HL-60/S4 treated with phorbol 12-myristate 13-acetate at 8.2 ng/mL for 4 days and 3 days (cell line): ENCODE data around the gene MYO9A.

Experiments
- in situ Hi-C: fragments of 300-500 bp; cut with MboI; formaldehyde crosslinking; loops from 2 replicates; pipeline ENCODE4 v1.15.0; 2022; ENCODE audit warnings: low sequenced_read_pairs

The MYO9A gene

DNA sequence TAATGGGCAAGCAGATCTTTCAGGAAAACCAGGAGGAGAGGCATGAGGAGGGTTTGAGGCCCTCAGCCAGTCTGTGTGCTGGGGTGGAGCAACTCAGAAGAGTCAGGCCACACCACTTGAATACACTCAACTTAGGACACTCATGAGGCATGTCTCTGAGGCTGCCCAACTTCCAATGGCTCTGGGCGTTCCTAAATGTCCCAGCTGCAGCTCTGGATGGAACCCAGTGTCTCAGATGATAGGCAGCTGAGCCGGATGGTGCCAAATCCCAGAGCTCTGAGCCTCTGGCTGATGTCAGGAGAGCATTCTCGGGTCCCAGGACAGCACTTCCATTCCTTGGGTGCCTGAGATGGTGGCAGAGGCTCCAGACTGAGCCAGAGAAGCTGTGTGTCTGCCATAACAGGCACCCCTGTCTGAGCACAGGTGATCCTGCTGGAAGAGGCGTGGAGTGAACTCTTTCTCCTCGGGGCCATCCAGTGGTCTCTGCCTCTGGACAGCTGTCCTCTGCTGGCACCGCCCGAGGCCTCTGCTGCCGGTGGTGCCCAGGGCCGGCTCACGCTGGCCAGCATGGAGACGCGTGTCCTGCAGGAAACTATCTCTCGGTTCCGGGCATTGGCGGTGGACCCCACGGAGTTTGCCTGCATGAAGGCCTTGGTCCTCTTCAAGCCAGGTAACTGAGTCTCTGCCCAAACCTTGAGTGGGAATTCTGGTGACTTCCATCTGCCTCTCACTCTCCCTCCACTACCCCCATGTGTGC is 304.8 kb downstream of the MYO9A start:
- in situ Hi-C loops, result no loop called here

DNA sequence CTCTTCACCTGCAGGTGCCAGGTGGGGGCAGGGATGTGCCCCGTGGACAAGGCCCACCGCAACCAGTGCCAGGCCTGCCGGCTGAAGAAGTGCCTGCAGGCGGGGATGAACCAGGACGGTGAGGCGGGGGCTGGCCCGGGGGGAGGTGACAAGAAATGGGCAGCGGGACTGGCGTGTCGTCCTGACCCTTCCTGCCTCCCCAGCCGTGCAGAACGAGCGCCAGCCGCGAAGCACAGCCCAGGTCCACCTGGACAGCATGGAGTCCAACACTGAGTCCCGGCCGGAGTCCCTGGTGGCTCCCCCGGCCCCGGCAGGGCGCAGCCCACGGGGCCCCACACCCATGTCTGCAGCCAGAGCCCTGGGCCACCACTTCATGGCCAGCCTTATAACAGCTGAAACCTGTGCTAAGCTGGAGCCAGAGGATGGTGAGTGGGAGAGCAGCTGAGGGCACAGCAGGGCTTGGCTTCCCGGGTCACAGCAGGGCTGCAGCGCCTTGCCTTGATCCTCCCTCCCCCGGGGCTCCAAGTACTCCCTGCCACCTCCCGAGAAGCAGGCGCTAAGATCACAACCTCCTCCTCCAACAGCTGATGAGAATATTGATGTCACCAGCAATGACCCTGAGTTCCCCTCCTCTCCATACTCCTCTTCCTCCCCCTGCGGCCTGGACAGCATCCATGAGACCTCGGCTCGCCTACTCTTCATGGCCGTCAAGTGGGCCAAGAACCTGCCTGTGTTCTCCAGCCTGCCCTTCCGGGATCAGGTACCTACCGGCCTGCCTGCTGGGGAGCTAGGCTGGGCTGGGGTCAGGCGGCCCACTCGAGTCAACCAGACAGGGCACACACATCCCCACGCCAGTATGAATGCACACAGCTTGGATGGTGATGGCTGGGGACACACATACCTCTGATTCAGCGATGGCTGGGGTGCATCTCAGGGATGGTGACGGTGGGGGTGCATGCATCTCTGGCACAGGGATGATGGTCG is 305.9 kb downstream of the MYO9A start:
- in situ Hi-C loops, result no loop called here

DNA sequence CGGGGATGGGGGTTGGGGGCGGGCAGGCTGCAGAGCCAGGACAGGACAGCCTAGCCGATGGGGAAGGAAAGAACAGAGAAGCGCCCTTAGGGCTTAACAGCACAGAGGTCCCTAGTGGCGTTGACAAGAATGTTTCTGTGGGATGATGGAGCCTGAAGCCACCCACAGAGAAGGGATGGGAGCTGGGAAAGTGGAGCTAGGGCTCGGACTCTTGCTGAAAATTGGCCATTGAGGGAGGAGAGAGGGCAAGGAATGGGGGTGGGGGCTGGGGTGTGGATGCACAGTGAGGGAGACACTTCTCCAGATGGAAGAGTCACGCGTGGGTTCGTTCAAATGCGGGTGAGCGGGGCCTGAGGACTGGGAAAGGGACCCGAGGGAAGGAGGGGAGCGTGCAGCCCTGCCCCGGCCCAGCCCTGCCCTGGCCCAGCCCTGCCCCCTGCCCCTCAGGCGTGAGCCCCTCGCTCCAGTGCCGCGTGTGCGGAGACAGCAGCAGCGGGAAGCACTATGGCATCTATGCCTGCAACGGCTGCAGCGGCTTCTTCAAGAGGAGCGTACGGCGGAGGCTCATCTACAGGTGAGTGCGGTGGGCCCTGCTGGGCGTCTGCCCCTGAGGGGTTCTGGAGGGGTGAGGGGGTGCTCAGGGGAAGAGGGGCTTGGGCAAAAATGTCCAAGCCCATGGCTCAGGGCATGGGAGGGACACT is 306.8 kb downstream of the MYO9A start:
- in situ Hi-C loops, result no loop called here

DNA sequence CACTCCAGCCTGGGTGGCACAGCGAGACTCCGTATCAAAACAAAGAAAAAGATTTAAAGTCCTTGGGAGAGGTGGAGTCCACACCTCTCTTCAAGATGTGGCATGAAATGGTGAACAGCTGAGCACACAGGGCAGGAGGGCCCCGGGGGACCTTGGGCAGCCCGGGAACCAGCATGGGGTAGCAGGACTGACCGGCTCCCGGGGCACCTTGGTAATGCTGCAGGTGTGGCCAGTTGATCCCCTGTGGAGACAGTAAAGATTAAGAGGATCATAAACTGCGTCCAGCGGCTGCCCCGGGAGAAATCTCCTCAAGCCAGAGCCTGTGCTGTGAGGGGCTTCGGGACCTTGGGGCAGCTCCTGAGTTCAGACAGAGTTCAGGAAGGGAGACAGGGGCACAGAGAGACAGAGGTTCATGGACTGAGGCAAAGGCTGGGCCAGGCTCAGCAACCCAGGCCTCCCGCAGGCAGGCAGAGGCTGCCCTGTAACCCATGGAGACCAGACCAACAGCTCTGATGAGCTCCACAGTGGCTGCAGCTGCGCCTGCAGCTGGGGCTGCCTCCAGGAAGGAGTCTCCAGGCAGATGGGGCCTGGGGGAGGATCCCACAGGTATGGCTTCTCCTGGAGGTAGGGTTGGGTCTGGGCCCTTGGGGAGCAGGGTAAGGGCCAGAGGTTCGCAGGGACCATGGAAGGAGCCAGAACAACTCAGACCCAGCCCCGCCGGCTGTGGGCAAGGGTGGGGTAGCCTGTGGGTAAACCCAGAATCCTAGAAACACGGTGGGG is 307.5 kb downstream of the MYO9A start, which contains the start of gene NR2E3:
Gene NR2E3 (plus strand): TSS at position 299 of the 780 bp plus-strand sequence. CDS start 190 bp downstream, at position 489.
- in situ Hi-C loops, result no loop called here

DNA sequence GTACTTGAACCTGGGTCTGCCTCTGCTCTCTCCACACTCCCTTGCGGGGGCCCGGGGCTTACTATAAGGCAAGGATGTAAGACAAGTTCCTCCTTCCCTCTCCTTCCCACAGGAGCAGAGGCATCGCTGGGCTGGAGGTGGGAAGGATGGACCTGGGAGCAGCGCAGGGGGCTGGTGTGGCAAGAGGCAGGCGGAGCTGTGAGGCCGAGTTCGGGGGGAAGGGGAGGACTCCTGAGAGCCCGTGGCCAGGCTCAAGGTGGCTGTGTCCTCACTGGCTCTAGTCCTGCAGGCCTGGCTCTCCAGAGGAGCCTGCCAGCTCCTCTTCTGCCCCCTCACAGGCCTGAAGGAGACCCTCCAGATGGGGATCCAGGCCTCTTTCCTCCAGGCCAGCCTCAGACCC is 308.6 kb downstream of the MYO9A start:
- in situ Hi-C loops, result no loop called here

DNA sequence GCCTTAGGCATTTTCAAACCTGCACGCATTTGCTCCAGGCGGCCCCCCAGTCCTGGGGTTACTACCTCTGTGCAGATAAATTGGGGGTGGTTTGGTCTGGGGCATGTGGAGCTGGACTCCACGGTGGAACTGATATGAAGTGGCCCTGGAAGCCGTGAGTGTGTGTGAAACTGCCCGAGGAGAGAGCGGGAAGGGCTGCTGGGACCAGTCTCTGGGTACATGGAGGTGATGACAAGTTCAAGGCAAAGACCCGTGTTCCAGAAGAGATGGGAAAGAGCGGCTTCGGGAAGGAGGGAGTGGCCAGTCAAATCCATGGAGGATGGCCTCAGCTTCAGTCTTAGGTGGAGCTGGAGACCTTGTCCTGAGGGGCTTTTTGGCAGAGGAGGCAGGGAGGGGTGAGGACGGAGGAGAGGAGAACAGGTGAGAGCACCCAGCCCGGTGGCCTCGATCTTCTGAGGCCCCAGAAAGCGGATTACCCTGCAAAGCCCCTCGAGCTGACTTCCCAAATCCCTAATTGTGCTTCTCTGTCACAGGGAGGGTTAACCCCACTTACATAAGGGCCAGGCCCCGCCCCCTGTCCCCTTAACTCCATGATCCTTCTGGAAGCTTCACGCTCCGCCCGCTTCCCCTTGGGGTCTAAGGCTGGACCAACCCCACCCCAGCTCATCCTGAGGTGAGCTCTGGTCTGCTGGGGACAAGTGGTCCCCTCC is 309.5 kb downstream of the MYO9A start:
- in situ Hi-C loops, result no loop called here

DNA sequence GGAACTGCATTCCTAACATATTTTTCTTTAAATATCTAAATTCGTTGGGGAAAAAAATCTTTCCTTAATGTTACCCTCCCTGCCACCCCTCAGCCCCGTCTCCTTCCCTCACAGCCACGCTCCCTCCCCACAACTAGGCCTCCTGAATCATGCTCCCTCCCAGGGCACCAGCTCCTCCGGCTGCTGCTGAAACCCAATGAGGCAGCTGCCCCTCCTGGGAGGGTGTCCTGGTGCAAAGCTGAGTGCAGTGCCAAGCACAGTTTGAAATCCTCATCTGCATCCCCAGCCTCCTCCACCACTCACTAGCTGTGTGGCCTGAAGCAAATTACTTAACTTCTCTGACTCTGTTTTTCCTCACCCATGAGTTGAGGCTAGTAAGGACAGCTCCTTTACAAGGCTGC is 310.3 kb downstream of the MYO9A start:
- in situ Hi-C loops, result no loop called here

DNA sequence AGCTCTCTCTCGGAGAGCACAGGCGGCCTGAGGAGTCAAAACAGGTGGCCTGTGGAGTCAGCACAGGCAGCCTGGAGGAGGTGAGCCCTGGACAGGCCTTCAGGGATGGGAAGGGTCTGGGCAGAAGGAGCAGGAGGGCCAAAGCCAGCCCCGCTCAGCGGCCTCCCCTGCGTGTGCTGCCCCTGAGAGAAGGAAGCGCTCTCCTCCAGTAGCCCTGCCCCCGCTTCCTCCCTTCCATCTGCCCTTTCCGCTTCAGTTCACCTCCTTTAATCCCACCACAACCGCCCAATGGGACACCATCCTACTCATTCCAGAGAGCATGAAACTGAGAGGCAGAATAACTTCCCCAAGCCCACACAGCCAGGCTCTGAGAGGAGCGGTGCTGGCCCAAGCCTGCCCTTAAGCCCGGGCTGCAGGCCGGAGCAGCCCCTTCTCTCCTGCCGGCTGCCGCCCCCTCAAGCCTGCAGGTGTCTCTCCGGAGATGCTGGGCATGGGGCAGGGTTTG is 310.8 kb downstream of the MYO9A start:
- in situ Hi-C loops, result no loop called here

DNA sequence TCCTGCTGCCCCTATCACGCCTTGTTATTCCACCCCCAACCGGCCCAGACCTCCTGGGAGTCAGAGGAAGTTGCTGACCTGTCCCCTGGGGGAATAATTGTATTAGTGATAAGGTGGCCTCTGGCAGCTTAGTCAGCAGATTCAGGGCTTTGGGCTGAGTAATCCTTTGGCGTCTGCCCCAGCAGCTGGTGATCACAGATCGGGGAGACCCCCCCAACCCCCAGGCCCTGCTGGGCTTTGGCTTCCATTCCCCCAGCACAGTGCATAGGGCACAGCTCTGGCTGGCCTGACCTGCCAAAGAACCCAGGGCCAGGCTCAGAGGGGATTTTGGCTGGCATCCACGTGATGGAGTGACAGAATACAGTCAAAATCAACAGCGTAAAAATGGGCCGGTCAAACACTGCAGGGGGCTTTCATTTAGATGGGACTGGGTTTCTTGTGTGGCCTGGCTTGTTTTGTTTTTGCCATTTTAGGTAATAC is 311.5 kb downstream of the MYO9A start:
- in situ Hi-C loops, result no loop called here

DNA sequence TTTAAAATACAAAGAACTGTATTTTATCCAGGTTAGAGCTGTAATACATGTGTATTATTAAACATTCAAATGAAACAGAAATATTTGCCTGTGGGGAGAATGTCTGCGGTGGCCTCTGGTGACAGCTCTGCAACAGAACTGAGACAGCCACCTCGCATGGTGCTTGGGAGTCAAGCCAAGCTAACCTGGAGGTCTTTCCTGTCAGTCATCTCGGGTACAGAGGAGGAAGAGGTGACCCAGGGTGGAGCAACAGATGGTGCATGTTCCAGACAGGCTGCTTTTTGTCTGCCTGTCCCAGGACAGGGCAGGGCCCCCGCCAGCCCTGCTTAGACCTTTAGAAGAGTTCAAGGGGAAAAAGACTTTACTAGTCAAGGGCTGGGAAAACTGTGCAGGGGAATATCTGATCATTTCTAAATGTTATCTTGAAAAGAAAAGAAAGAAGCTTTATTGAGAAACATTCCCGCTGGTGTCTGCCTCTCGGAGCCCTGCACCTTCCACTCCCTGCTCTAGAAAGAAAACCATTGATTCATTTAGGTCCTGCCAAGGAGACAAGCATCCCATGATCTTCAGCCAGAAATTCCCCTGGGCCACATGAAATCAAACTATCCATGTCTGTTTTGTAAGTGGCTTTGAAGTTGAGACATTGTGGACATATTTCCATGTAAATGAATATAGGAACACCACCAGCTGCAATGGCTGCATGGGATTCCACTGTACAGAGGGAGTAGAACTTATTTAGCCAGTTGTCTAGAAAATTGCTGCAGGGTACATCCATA is 313.1 kb downstream of the MYO9A start:
- in situ Hi-C loops, result no loop called here

DNA sequence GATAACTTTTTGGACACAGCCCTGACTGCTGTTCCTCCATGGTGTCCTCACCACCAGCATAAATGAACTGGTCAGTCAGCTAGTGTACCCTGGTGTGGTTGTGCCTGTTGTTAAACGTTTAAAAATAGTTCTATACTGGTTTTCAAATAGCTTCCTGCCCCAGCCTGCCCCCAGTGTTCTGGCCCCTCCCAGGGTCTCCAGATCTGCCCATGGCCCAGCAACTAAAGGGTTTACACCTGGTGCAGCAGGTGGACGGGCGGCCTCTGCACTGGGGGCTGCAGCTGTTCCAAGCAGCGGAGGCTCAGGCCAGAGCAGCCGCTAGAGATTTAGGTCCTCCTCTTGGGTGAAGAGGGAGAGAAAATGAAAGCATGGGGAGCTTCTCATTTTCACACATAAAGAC is 313.7 kb downstream of the MYO9A start:
- in situ Hi-C loops, result no loop called here

DNA sequence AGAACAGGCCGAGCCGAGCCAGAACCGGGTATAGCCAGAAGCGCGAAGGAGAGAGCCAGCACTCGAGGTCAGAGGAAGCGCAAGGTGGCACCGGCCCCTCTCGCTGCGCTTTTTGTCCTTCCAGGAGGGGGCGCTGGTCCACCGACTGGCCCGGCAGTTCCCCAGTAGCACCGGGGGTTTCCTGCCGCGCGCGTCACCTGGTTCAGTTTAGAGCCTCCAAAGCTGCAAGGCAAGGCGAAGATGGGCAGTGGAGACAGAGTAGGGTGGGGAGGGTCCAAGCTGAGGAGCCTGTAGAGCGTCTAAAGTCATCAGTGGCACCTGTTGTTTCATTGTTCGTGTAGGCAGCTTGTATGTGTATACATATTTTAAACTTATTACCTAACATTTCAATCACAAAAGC is 315.2 kb downstream of the MYO9A start:
- in situ Hi-C loops, result no loop called here

DNA sequence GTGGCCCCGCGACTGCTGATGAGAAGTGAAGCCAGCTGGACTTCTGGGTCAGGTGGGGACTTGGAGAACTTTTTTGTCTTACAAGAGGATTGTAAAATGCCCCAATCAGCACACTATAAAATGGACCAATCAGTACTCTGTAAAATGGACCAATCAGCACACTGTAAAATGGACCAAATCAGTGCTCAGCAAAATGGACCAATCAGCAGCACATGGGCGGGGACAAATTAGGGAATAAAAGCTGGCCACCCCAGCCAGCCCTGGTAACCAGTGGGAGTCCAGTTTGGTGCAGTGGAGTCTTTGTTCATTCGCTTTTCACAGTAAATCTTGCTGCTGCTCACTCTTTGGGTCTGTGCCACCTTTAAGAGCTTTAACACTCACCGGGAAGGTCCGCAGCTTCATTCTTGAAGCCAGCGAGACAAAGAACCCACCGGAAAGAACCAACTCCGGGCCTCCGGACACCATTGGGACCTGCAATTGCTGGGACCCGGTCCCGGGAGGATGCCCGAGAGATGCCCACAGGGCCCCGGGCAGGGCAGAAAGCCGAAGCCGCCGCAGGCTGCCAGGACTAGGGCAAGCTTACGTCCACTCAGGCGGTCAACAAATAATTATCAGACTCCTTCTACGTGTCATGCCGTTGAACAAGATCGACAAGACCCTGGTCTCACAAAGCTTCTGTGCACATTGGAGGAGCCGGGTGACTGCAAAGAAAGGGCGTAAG is 315.9 kb downstream of the MYO9A start:
- in situ Hi-C loops, result no loop called here

DNA sequence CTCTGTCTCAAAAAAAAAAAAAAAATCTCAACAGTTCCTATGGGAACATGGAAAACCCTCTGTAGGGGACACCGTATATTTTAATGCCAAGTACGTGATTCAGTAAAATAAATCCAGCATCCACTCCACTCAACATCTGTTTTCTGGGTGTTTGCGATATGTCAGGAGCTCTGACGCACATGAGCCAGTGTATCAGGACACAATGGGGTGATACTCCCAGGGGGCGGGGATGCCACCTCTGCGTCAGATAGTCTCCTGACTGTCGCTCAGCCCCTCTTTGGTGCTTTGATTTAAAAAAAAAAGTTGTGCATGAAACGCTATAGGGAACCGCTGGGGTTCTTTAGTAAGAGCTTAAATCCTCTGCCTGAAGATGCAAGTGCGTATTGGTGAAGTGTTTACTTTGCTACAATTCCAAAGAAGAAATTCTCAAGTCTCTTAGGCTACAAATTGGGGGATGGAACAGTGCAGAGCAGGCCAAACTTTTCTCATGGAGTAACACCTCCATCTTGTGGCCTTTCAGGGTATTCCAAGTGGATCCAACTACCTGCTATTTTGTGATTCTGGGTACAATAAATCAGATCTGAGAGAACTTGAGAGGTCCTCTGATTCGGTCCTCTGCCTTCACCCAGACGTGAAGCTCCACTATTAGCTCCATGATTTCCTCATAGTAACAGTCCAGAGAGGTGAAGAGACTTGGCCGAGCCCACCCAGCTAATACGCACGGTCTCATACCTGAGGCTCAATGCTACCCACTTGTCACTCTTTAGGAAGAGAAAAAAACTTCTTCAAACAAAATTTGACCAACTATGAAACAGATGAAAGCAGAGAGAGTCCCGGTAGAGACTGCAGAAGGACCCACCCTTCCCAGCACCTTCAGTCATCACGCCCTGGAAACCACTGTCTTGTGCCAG is 316.9 kb downstream of the MYO9A start:
- in situ Hi-C loops, result no loop called here

DNA sequence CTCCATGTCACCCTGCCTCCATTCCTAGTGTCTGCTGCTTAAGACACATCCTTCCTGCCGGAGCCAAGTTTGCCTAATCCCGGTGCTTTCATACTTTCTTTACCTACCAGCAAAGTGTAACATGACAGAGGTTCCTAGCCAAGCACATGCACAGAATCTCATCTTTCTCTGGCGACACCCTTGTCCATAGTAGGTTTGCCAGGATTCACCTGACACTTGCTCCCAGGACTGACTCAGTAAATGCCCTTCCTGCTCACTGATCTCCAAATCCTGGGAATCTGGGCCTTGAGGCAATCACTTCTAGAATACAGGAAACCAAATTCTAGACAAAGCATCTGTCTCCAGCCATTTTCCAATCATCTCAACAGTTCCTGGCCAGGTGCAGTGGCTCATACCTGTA is 317.8 kb downstream of the MYO9A start:
- in situ Hi-C loops, result no loop called here

DNA sequence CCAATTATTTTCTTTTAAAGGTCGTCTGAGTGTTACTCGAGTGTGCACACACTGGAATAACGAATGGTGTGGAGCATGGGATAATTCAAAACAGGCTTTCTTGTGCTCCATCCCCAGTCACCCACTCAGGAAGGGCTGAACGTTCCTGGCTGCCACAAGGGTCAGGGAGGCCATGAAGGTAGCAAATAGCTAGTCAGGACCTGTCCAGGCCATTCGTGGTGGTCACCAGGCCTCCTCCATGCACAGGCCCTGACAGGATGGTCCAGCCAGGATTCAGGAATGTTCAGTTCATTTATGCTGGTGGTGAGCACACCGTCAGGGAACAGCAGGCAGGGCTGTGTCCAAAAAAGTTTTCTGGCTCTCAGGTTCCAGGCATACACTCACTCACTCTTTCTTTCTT is 319.3 kb downstream of the MYO9A start:
- in situ Hi-C loops, result no loop called here

DNA sequence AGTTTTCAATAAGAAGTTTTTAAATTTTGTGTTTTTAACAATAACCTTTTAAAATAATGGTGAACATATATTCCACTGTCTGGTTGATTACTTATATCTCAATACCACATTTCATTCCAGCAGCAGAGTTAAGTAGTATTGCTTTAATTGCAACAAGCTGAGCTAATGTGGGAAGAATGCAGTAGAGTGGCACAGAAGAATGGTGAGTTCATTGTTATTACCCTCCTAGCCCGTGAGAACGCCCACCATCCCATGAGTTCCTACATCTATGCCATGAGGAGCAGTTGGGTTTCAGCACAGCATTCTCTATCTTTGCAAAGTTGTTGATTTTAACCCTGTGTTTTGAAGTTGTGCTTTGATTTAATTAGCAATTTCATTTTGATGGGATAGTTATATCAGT is 325.4 kb downstream of the MYO9A start:
- in situ Hi-C loops, result no loop called here
